Mesenchymal stem cell (in vitro differentiated cells and primary cell): Measurements from ENCODE around the gene BIRC7.
A peak's percentile ranks its signal among the peaks of the same experiment; 100 is the strongest.

ENCODE experiments used
- DNase-seq: peaks from one replicate; pipeline ENCODE4 v3.0.0-alpha.2; 2013
- H2AFZ ChIP-seq: one replicate; pipeline ENCODE4 v1.6.1; 2013; ENCODE audit warnings: low read depth, mild to moderate bottlenecking, control low read depth, inconsistent platforms, low read length, moderate library complexity
- H2AK5ac ChIP-seq: 2 replicates; pipeline ENCODE4 v1.6.1; 2013; ENCODE audit warnings: low read length, moderate library complexity, mild to moderate bottlenecking, inconsistent platforms; ENCODE audit not compliant: severe bottlenecking
- H2BK120ac ChIP-seq: one replicate; pipeline ENCODE4 v1.6.1; 2013; ENCODE audit warnings: low read depth, mild to moderate bottlenecking, inconsistent platforms, low read length, moderate library complexity
- H2BK12ac ChIP-seq, 2 experiments: one replicate each; pipeline ENCODE4 v1.6.1; 2013; ENCODE audit warnings: inconsistent platforms in 2 of 2, low read length in 2 of 2, mild to moderate bottlenecking in 2 of 2, moderate library complexity in 2 of 2, control low read depth in 1 of 2
- H2BK15ac ChIP-seq: one replicate; pipeline ENCODE4 v1.6.1; 2013; ENCODE audit warnings: mild to moderate bottlenecking, low read depth, inconsistent platforms; ENCODE audit not compliant: poor library complexity, severe bottlenecking
- H2BK5ac ChIP-seq: 2 replicates; pipeline ENCODE4 v1.6.1; 2013; ENCODE audit warnings: low read depth, mild to moderate bottlenecking, low read length, control low read depth, inconsistent platforms; ENCODE audit not compliant: poor library complexity, severe bottlenecking
- H3K14ac ChIP-seq, 2 experiments: one replicate each; pipeline ENCODE4 v1.6.1; 2013; ENCODE audit warnings: inconsistent platforms in 2 of 2, low read length in 2 of 2, control low read depth in 1 of 2, mild to moderate bottlenecking in 1 of 2, moderate library complexity in 1 of 2
- H3K18ac ChIP-seq, 2 experiments: one replicate each; pipeline ENCODE4 v1.6.1; 2013; ENCODE audit warnings: inconsistent platforms in 2 of 2, low read length in 2 of 2, control low read depth in 1 of 2, low read depth in 1 of 2, mild to moderate bottlenecking in 1 of 2
- H3K23ac ChIP-seq, 2 experiments: one replicate each; pipeline ENCODE4 v1.6.1; 2013; ENCODE audit warnings: inconsistent platforms in 2 of 2, low read length in 2 of 2, mild to moderate bottlenecking in 2 of 2, moderate library complexity in 2 of 2, control low read depth in 1 of 2
- H3K27ac ChIP-seq: 2 replicates; pipeline ENCODE4 v1.5.1; 2013; ENCODE audit warnings: mild to moderate bottlenecking, moderate library complexity, low read length, control low read depth, inconsistent platforms; ENCODE audit not compliant: poor library complexity, severe bottlenecking
- H3K27me3 ChIP-seq, 2 experiments: 2 replicates each; pipeline versions ENCODE4 v1.6.1 to v1.7.0; 2013; ENCODE audit warnings: low read length in 2 of 2, mild to moderate bottlenecking in 2 of 2, moderate library complexity in 2 of 2, control low read depth in 1 of 2, inconsistent platforms in 1 of 2; ENCODE audit not compliant: control insufficient read depth in 1 of 2, insufficient read depth in 1 of 2
- H3K36me3 ChIP-seq, 2 experiments: 2 replicates each; pipeline versions ENCODE4 v1.6.1 to v1.7.0; 2013; ENCODE audit warnings: low read length in 2 of 2, control low read depth in 1 of 2, inconsistent platforms in 1 of 2, low read depth in 1 of 2, mild to moderate bottlenecking in 1 of 2; ENCODE audit not compliant: insufficient read depth in 2 of 2, control insufficient read depth in 1 of 2
- H3K4ac ChIP-seq, 2 experiments: one replicate each; pipeline ENCODE4 v1.6.1; 2013; ENCODE audit warnings: inconsistent platforms in 2 of 2, low read length in 2 of 2, mild to moderate bottlenecking in 2 of 2, moderate library complexity in 2 of 2, control low read depth in 1 of 2, low read depth in 1 of 2
- H3K4me1 ChIP-seq: 2 replicates; pipeline ENCODE4 v1.6.1; 2013; ENCODE audit warnings: low read depth, low read length, control low read depth; ENCODE audit not compliant: control insufficient read depth, insufficient read depth
- H3K4me2 ChIP-seq: 2 replicates; pipeline ENCODE4 v1.6.1; 2013; ENCODE audit warnings: low read length, mild to moderate bottlenecking, inconsistent platforms; ENCODE audit not compliant: poor library complexity, severe bottlenecking
- H3K4me3 ChIP-seq, 2 experiments: 2 replicates each; pipeline versions ENCODE4 v1.5.1 to v1.7.0; 2013; ENCODE audit warnings: low read length in 2 of 2, mild to moderate bottlenecking in 2 of 2, control low read depth in 1 of 2, low read depth in 1 of 2; ENCODE audit not compliant: insufficient read depth in 1 of 2
- H3K79me1 ChIP-seq: replicated peaks from 2 replicates; pipeline ENCODE4 v1.6.1; 2013; ENCODE audit warnings: mild to moderate bottlenecking, control low read depth, low read length, inconsistent platforms; ENCODE audit not compliant: poor library complexity, severe bottlenecking
- H3K9ac ChIP-seq: 2 replicates; pipeline ENCODE4 v1.7.0; 2013; ENCODE audit warnings: mild to moderate bottlenecking, low read length, moderate library complexity
- H3K9me3 ChIP-seq: 2 replicates; pipeline ENCODE4 v1.7.0; 2013; ENCODE audit warnings: mild to moderate bottlenecking, low read length; ENCODE audit not compliant: control insufficient read depth
- H4K8ac ChIP-seq: one replicate; pipeline ENCODE4 v1.6.1; 2013; ENCODE audit warnings: inconsistent platforms, mild to moderate bottlenecking, low read length, moderate library complexity
- H4K91ac ChIP-seq: one replicate; pipeline ENCODE4 v1.6.1; 2013; ENCODE audit warnings: mild to moderate bottlenecking, low read length, inconsistent platforms
- whole genome bisulfite sequencing: methylation state at CpG from one replicate; pipeline ENCODE4 v1.1.7; 2013; ENCODE audit warnings: mixed read lengths; 5-methylcytosine and 5-hydroxymethylcytosine counted together

The BIRC7 gene

GRCh38 chr20:63216041-63216848 is 19.5 kb upstream of the BIRC7 start, which contains the start of gene YTHDF1:
YTHDF1 (minus strand) TSS chr20:63216131; CDS start chr20:63215892, 239 bp downstream.
- Histone ChIP-seq H3K18ac (peak within 1 kb of the TSS; percentile 91 to 96), H3K9ac (peak within 1 kb of the TSS; percentile 92)

DNA sequence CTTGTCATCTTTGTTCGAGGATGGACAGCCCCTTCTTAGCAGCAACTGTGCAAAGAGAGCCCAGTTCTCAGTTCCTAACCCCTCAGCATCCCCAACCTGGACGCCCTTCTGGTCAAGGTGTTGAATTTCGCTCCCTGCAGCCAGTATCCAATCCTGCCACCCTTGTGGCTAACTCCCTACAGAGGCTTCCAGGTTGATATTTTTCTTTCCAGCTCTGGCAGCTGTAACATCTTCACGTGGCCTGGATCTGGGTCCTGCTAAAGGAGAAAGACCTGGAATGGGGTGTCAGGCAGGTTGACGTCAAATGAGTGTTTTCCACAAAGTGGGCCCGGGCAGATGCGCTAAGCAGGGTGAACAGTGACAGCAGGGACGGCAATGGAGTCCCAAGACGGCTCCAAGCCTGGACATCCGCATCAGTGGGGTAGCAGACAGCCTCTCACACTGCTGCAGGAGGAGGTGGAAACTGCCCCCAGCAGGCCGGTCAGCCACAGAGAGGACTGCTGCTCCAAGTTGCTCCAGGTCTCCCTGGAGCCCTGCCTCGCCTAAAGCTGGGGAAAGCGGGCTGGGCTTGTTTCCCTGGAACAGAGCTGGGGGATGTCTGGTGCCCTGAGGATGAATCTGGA is 18.7 kb upstream of the BIRC7 start:
- H2AK5ac ChIP-seq, result peak overlapping the region; percentile 76

More at GRCh38 chr20:63216041-63216848, 19.5 kb upstream of the BIRC7 start, which contains the start of gene YTHDF1:
- H3K4ac ChIP-seq, result peak within 1 kb of the TSS; percentile 90 to 95
- H3K23ac ChIP-seq, result peak within 1 kb of the TSS in 1 of 2 experiments; percentile 3
- peaks cover 17 to 35% of the 10 kb centered on the region in 2 experiments for H3K36me3 ChIP-seq
- H3K27ac ChIP-seq, result peak within 1 kb of the TSS; percentile 29
- H2BK15ac ChIP-seq, result peak within 1 kb of the TSS; percentile 35
- peak within 1 kb of the TSS; percentile 94 for H2BK120ac ChIP-seq
- peaks cover 26% of the 10 kb centered on the region for H3K4me1 ChIP-seq
- peak within 1 kb of the TSS; percentile 97 for H4K91ac ChIP-seq
- H2BK5ac ChIP-seq, result peak within 1 kb of the TSS; percentile 67
- peak within 1 kb of the TSS; percentile 97 for H2AFZ ChIP-seq
- DNase-seq, result peak; percentile 91
- WGBS, result 4% methylated on average over 70 of the region's 96 CpGs
- peaks cover 6% of the 10 kb centered on the region for H3K79me1 ChIP-seq
- no peaks in the 10 kb centered on the region for H3K9me3 ChIP-seq
- H3K4me2 ChIP-seq, result peak within 1 kb of the TSS; percentile 91
- peak within 1 kb of the TSS; percentile 87 to 91 for H3K4me3 ChIP-seq
- H4K8ac ChIP-seq, result peak within 1 kb of the TSS; percentile 97
- H3K27me3 ChIP-seq, result peaks cover 19 to 25% of the 10 kb centered on the region in 2 experiments
- H2AK5ac ChIP-seq, result peak within 1 kb of the TSS; percentile 76
- H2BK12ac ChIP-seq, result peak within 1 kb of the TSS; percentile 38 to 40
- peak within 1 kb of the TSS in 1 of 2 experiments; percentile 85 for H3K14ac ChIP-seq

DNA sequence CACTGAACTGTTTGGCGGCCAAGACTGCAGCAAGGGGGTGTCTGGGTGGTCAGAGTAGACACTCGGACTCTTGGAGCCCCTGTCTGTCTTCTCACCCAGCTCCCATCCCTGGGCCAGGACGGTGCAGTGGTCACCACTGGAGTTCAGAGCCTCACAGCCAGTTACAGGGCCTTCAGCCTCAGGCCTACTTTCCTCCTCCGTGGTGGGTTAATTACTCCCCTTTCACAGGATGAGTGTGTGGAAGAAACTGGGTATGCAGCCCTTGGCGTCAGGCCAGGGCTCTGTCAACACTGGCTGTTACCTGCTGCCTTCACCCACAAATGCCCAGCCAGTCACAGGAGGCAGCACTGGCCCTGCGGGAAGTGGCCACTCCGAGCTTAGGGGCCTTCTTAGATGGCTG is 18.0 kb upstream of the BIRC7 start:
- H3K27ac ChIP-seq, result no peak overlapping the region
- no peak overlapping the region for H3K4ac ChIP-seq
- H3K79me1 ChIP-seq, result peaks cover 4% of the 10 kb centered on the region
- H2AK5ac ChIP-seq, result peak overlapping the region; percentile 76
- no peak overlapping the region for H3K9ac ChIP-seq
- peaks cover 27% of the 10 kb centered on the region for H3K4me1 ChIP-seq
- 86% methylated on average over 7 of the region's 7 CpGs for WGBS
- no peak overlapping the region for H3K4me2 ChIP-seq
- no peak overlapping the region for H4K8ac ChIP-seq
- no peak overlapping the region for H3K18ac ChIP-seq
- peak overlapping the region in 1 of 2 experiments; percentile 17 for H2BK12ac ChIP-seq
- no peak for DNase-seq
- peak overlapping the region; percentile 2 for H4K91ac ChIP-seq
- peaks cover 22 to 37% of the 10 kb centered on the region in 2 experiments for H3K27me3 ChIP-seq
- H3K9me3 ChIP-seq, result no peaks in the 10 kb centered on the region
- no peak overlapping the region for H2BK5ac ChIP-seq
- no peak overlapping the region for H3K23ac ChIP-seq
- no peak overlapping the region for H2BK120ac ChIP-seq
- no peak overlapping the region for H2BK15ac ChIP-seq
- peaks cover 8 to 20% of the 10 kb centered on the region in 2 experiments for H3K36me3 ChIP-seq
- no peak overlapping the region for H2AFZ ChIP-seq
- H3K4me3 ChIP-seq, result no peak overlapping the region
- no peak overlapping the region for H3K14ac ChIP-seq

More for the DNA sequence above, 18.7 kb upstream of the BIRC7 start:
- Histone ChIP-seq H2BK120ac (peak overlapping the region; percentile 94), H2BK5ac (no peak overlapping the region), H2AFZ (peak overlapping the region; percentile 97), H4K91ac (peak overlapping the region; percentile 3), H3K36me3 (peaks cover 16 to 28% of the 10 kb centered on the region in 2 experiments), H3K27me3 (peaks cover 22 to 30% of the 10 kb centered on the region in 2 experiments), H3K14ac (no peak overlapping the region), H2BK12ac (peak overlapping the region; percentile 40 to 61), H4K8ac (peak overlapping the region; percentile 97), H3K79me1 (peaks cover 6% of the 10 kb centered on the region), H3K4me1 (peaks cover 28% of the 10 kb centered on the region), H3K9me3 (no peaks in the 10 kb centered on the region), H3K23ac (no peak overlapping the region), H3K4me3 (peak overlapping the region in 1 of 2 experiments; percentile 87), H3K4me2 (peak overlapping the region; percentile 91), H3K27ac (peak overlapping the region; percentile 15), H3K9ac (peak overlapping the region; percentile 88), H3K4ac (peak overlapping the region; percentile 75 to 90), H3K18ac (peak overlapping the region; percentile 91 to 96), H2BK15ac (peak overlapping the region; percentile 15)
- 84% methylated on average over 13 of the region's 13 CpGs for WGBS
- no peak for DNase-seq
